Activated CD8-positive, alpha-beta T cell treated with anti-CD3 and anti-CD28 coated beads for 36 hours (primary cell): ENCODE data around the gene OCA2. TPM values are rescaled to one million over a fixed set of nuclear protein-coding genes. Genes with fewer than 3 reads are reported as not detected.

Experiments
- ATAC-seq: fragments of 200-7000 bp; cut with Tn5 transposase; one replicate; pipeline ENCODE4 v1.10.0; 2021; ENCODE audit warnings: mild to moderate bottlenecking, moderate library complexity
- CTCF ChIA-PET: fragments of 350-600 bp; sonication (Branson Sonifier 250); formaldehyde crosslinking; loops from one replicate; lab custom pipeline; 2021; ENCODE audit warnings: antibody characterized with exemption; lab: Charles Lee
- POLR2A ChIA-PET: fragments of 350-600 bp; sonication (Branson Sonifier 250); formaldehyde crosslinking; loops from one replicate; lab custom pipeline; 2021; ENCODE audit warnings: antibody characterized with exemption; lab: Charles Lee
- DNase-seq: peaks from one replicate; pipeline ENCODE4 v3.0.0-alpha.2; 2020
- H3K27ac Mint-ChIP-seq: one replicate; pipeline ENCODE4 v1.8.0; 2021; ENCODE audit warnings: mild to moderate bottlenecking, mixed read lengths
- H3K27me3 Mint-ChIP-seq: one replicate; pipeline ENCODE4 v1.8.0; 2021; ENCODE audit warnings: mixed read lengths
- H3K36me3 Mint-ChIP-seq: one replicate; pipeline ENCODE4 v1.8.0; 2021; ENCODE audit warnings: low read depth, mixed read lengths
- H3K4me1 Mint-ChIP-seq: one replicate; pipeline ENCODE4 v1.8.0; 2021; ENCODE audit warnings: low read depth, mixed read lengths
- H3K4me3 Mint-ChIP-seq: one replicate; pipeline ENCODE4 v1.8.0; 2021; ENCODE audit warnings: mild to moderate bottlenecking, moderate library complexity, mixed read lengths
- H3K9me3 Mint-ChIP-seq: one replicate; pipeline ENCODE4 v1.8.0; 2021; ENCODE audit warnings: mixed read lengths
- CTCF ChIP-seq: fragments of 200-600 bp; IDR thresholded peaks from one replicate; pipeline ENCODE4 v1.8.0; 2022; ENCODE audit warnings: antibody characterized with exemption, mild to moderate bottlenecking
- intact Hi-C: fragments of 100-400 bp; cut with micrococcal nuclease; formaldehyde crosslinking; loops from one replicate; pipeline ENCODE4 v1.10.0; 2022
- total RNA-seq, 2 experiments: library from RNA; stranded (reverse); gene quantifications; one replicate each; pipeline ENCODE4 v1.2.3, GENCODE V29; 2021

OCA2 gene
- total RNA-seq, 2 experiments from 2014 or later = not detected

GRCh38 chr15:28037969-28038590 is 61.0 kb downstream of the OCA2 start:
- ChIA-PET POLR2A (no interaction called here), CTCF (no interaction called here)
- intact Hi-C loops = no loop called here
- Mint-ChIP-seq H3K36me3 (no peaks in the 10 kb centered on the region), H3K4me1 (no peaks in the 10 kb centered on the region), H3K27me3 (peaks cover 9% of the 10 kb centered on the region), H3K4me3 (no peak overlapping the region), H3K27ac (no peak overlapping the region), H3K9me3 (no peaks in the 10 kb centered on the region)
- ATAC-seq = no peak
- TF ChIP-seq CTCF = no peak
- no peak for DNase-seq

GRCh38 chr15:28033443-28033842 is 65.7 kb downstream of the OCA2 start:
- Mint-ChIP-seq H3K27ac (no peak overlapping the region), H3K36me3 (no peaks in the 10 kb centered on the region), H3K4me3 (no peak overlapping the region), H3K27me3 (peaks cover 5% of the 10 kb centered on the region), H3K9me3 (no peaks in the 10 kb centered on the region), H3K4me1 (no peaks in the 10 kb centered on the region)
- no peak for TF ChIP-seq CTCF
- intact Hi-C loops = no loop called here
- no peak for DNase-seq
- CTCF ChIA-PET = no interaction called here
- no peak for ATAC-seq
- POLR2A ChIA-PET = no interaction called here

GRCh38 chr15:28030801-28031200 is 68.3 kb downstream of the OCA2 start:
- Mint-ChIP-seq H3K4me1 (no peaks in the 10 kb centered on the region), H3K27me3 (peaks cover 2% of the 10 kb centered on the region), H3K36me3 (no peaks in the 10 kb centered on the region), H3K4me3 (no peak overlapping the region), H3K27ac (no peak overlapping the region), H3K9me3 (no peaks in the 10 kb centered on the region)
- DNase-seq = no peak
- ChIA-PET CTCF (interaction anchor here (1.2 to 2.2 kb wide), 2 partner anchors 9 to 16 kb away, joined by 3 to 4 read pairs; no protein-coding TSS in a partner anchor), POLR2A (no interaction called here)
- intact Hi-C loops = no loop called here
- ATAC-seq = no peak
- TF ChIP-seq CTCF = no peak

- H3K36me3 Mint-ChIP-seq = no peaks in the 10 kb centered on the region
- no peak overlapping the region for H3K27ac Mint-ChIP-seq
- POLR2A ChIA-PET = no interaction called here
- TF ChIP-seq CTCF = no peak
- intact Hi-C loops = no loop called here
- CTCF ChIA-PET = no interaction called here
- H3K27me3 Mint-ChIP-seq = peaks cover 2% of the 10 kb centered on the region
- H3K4me1 Mint-ChIP-seq = no peaks in the 10 kb centered on the region
- no peak overlapping the region for H3K4me3 Mint-ChIP-seq
- no peaks in the 10 kb centered on the region for H3K9me3 Mint-ChIP-seq
- ATAC-seq = no peak
- DNase-seq = no peak
Measured at GRCh38 chr15:28027714-28028076, 71.4 kb downstream of the OCA2 start.

- POLR2A ChIA-PET = no interaction called here
- no peak for DNase-seq
- CTCF ChIA-PET = no interaction called here
- H3K9me3 Mint-ChIP-seq = no peaks in the 10 kb centered on the region
- intact Hi-C loops = no loop called here
- no peak overlapping the region for H3K27ac Mint-ChIP-seq
- H3K27me3 Mint-ChIP-seq = peaks cover under 1% of the 10 kb centered on the region
- no peak for TF ChIP-seq CTCF
- no peaks in the 10 kb centered on the region for H3K36me3 Mint-ChIP-seq
- no peaks in the 10 kb centered on the region for H3K4me1 Mint-ChIP-seq
- no peak for ATAC-seq
- no peak overlapping the region for H3K4me3 Mint-ChIP-seq
Measured at GRCh38 chr15:28026764-28027713, 72.1 kb downstream of the OCA2 start.
